GM13976 (cell line): ENCODE results near the gene MED15.

ENCODE experiments used
- DNase-seq: peaks from one replicate; pipeline ENCODE4 v3.0.0; 2012; ENCODE audit warnings: low spot score
- CTCF ChIP-seq: IDR thresholded peaks from 2 replicates; pipeline ENCODE4 v1.5.1; 2012; ENCODE audit warnings: borderline replicate concordance, mild to moderate bottlenecking; ENCODE audit not compliant: insufficient read depth; ENCODE audit errors: extremely low read depth, missing control alignments, control extremely low read depth
- in situ Hi-C: fragments of 300-500 bp; cut with MboI; formaldehyde crosslinking; loops from one replicate; pipeline ENCODE4 v1.12.0; 2022; ENCODE audit warnings: low sequenced_read_pairs, mixed read lengths, inconsistent platforms; ENCODE audit not compliant: unreplicated experiment

Gene MED15

GRCh38 chr22:20627432-20627831, 120.0 kb downstream of the MED15 start:
- DNase-seq: no peak
- in situ Hi-C loops: no loop called here
- TF ChIP-seq CTCF: no peak

DNA sequence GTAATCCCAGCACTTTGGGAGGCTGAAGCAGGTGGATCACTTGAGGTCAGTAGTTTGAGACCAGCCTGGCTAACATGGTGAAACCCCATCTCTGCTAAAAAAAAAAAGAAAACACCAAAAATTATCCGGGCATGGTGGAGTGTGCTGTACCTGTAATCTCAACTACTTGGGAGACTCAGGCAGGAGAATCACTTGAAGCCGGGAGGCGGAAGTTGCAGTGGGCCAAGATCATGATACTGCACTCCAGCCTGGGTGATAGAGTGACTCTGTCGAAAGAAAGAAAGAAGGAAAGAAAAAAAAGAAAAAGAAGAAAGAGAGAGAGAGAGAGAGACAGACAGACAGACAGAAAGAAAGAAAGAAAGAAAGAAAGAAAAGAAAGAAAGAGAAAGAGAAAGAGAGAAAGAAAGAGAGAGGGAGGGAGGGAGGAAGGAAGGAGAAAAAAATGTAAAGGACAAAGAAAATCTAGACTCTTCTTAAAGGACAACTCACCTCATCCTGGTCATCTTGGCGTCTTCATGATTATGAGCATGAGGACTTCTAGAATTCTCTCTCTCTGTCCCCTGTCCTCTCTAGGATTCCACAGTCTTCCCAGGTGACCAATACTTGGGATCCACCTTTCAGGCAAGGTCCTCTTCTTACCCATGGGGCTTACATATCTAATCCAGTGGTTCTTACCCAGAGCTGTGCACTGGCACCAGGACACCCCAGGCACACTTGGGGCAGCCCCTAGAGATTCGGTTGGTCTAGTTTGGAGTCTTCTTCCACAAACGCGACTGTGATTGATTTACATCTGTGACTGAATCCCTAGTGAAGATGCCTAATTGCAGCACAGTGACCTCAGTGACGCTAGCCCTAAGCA, 120.9 kb downstream of the MED15 start:
- in situ Hi-C loops: no loop called here
- no peak for TF ChIP-seq CTCF

DNA sequence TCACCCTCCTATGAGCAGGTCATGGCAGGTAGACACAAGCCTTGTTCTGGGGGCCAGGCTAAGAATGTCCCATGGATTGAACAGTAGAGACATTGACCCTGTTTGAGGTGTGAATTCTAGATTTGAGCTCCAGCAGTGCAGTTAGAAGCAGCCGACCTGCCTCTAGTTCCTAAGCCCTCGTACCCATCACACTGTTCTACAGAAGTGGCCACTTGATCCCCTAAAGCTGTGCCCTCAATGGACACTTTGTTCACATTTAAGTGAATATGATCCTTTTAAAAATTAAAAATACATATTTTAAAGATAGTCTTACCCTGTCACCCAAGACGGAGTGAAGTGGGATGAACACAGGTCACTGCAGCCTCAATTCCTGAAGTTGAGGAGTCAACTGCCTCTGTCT, 122.0 kb downstream of the MED15 start:
- DNase-seq: no peak
- in situ Hi-C loops: no loop called here

More for the DNA sequence above, 120.9 kb downstream of the MED15 start:
- DNase-seq: no peak

DNA sequence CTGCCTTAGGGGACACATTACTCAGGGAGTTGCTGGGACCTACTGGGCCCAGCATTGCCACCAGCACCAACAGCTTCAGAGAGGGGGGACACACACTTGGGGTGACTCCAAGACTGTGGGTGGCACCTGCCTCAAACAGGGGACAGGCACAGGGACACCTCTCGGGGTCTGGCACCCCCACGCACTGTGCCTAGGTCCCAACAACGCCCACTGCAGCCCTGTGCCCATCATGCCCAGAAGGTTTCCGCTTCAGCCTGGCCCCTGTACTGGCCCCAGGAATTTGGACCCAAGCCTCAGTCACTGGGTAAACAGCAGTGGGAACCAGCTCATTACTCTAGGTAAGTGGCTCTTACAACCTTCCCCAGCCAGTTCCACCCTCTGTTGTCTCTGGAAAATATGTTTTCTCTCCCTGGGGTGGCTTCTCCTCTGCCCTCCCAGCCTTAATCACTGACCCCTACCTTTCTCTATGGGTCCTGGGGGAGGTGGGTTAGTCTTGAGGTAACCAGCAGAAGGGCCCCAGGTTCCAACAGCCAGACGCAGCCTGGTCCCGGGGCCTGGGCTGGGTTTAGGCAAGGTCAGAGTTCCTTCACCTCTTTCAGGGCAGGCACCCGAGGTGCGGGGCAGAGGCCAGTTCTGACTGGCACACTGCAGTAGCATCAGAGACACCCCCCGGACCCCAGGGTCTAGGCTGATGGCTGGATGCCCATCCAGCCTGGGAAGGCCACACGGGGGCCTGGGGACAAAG, 123.6 kb downstream of the MED15 start:
- in situ Hi-C loops: no loop called here
- no peak for DNase-seq
- no peak for TF ChIP-seq CTCF

More for the DNA sequence above, 122.0 kb downstream of the MED15 start:
- TF ChIP-seq CTCF: no peak

DNA sequence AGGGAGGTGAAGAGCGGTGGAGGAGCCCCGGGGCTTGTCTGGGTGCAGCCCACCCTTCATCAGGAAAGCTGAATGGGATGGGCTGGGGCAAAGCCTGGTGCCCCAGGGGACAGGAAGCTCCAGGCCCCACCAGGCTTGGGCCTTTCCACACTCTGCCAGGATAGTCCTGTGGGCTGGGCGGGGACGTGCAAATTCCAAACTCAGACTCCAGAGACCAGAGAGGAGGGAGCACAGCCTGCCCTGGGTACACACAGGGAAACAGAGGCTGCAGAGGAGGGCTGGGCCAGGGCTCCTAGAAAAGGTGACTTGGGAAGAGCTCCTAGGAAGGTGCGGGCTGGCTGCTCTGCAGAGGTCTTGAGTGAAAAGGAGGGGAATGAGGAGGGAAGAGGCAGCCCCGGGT, 124.7 kb downstream of the MED15 start:
- in situ Hi-C loops: no loop called here
- no peak for DNase-seq
- no peak for TF ChIP-seq CTCF

DNA sequence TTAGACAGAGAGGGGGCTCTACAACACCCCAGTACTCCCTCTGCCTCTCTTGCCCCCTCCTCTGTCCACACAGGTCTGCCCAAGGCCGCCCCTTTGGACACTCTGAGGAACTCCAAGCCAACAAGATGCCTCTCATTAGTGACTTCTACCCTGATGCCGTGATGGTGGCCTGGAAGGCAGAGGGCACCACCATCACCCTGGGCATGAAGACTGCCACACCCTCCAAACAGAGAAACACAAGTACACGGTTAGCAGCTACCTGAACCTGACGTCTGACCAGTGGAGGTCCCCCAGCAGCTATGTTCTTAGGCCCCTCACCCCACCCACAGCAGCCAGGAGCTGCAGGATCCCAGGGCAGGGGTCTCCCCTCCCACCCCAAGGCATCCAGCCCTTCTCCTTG, 125.1 kb downstream of the MED15 start:
- in situ Hi-C loops: no loop called here
- DNase-seq: no peak
- no peak for TF ChIP-seq CTCF
